K562 (cell line): ENCODE data around the gene CLIC3. TPM values are rescaled to one million over a fixed set of nuclear protein-coding genes. Genes with fewer than 3 reads are reported as not detected.

Source experiments
- ATAC-seq: fragments of 200-7000 bp; cut with Tn5 transposase; 3 replicates; pipeline ENCODE4 v1.9.1; 2020; ENCODE audit warnings: moderate library complexity
- BruUV-seq: library from RNA; stranded (reverse); fragments of 400-500 nt; replicated peaks from 2 replicates; lab custom pipeline; 2021; lab: Mats Ljungman, UMichigan
- CTCF ChIA-PET: fragments of 300-600 bp; formaldehyde crosslinking; extraction: SDS; loops from one replicate; lab custom pipeline; 2021; ENCODE audit warnings: low intra/inter-chr PET ratio; lab: Yijun Ruan, JAX
- POLR2A ChIA-PET: fragments of 300-600, 350-650 bp; sonication (Branson Sonifier 250); formaldehyde crosslinking; extraction: SDS; loops from one replicate; lab custom pipeline; 2021; ENCODE audit warnings: antibody characterized with exemption, inconsistent platforms; lab: Yijun Ruan, JAX
- DNase-seq, 4 experiments: peaks; one replicate each; pipeline versions ENCODE4 v3.0.0 to v3.0.0-alpha.2; 2011 to 2018; ENCODE audit warnings: low spot score in 3 of 4, mixed read lengths in 3 of 4; ENCODE audit errors: extremely low read depth in 1 of 4
- FAIRE-seq: peaks from 2 replicates; lab custom pipeline; 2011; peaks lifted over from hg19 to GRCh38; lab: Jason Lieb, UNC
- H2AFZ ChIP-seq: 2 replicates; pipeline ENCODE4 v1.6.0; 2011; ENCODE audit warnings: low read depth, low read length, control low read depth, inconsistent platforms
- H3K27ac ChIP-seq: fragments of 200-600 bp; 3 replicates; pipeline ENCODE4 v1.8.0; 2011; ENCODE audit warnings: low read depth, mild to moderate bottlenecking, control low read depth, inconsistent platforms, low read length, moderate library complexity, mixed read lengths; ENCODE audit errors: extremely low read depth
- H3K27me3 ChIP-seq, 2 experiments: fragments of 300-600 bp in 1 of 2; 2 replicates in 1 of 2; 3 replicates in 1 of 2; pipeline versions ENCODE4 v1.6.0 to v1.8.0; 2011; ENCODE audit warnings: inconsistent platforms in 2 of 2, low read length in 2 of 2, mild to moderate bottlenecking in 1 of 2, mixed read lengths in 1 of 2, moderate library complexity in 1 of 2; ENCODE audit not compliant: control insufficient read depth in 2 of 2, insufficient read depth in 2 of 2
- H3K36me3 ChIP-seq: fragments of 300-600 bp; 3 replicates; pipeline ENCODE4 v1.8.0; 2011; ENCODE audit warnings: mild to moderate bottlenecking, low read length, inconsistent platforms; ENCODE audit not compliant: control insufficient read depth, insufficient read depth
- H3K4me1 ChIP-seq, 2 experiments: fragments of 200-600 bp in 1 of 2; replicated peaks in 1 of 2; 2 replicates in 1 of 2; 3 replicates in 1 of 2; pipeline versions ENCODE4 v1.5.1 to v1.8.0; 2011; ENCODE audit warnings: inconsistent platforms in 2 of 2, low read length in 2 of 2, mild to moderate bottlenecking in 1 of 2, mixed read lengths in 1 of 2, moderate library complexity in 1 of 2; ENCODE audit not compliant: control insufficient read depth in 2 of 2, insufficient read depth in 2 of 2
- H3K4me2 ChIP-seq: 2 replicates; pipeline ENCODE4 v1.6.1; 2011; ENCODE audit warnings: low read length, control low read depth, inconsistent platforms, mixed read lengths; ENCODE audit not compliant: insufficient read depth
- H3K4me3 ChIP-seq: fragments of 200-600 bp; sonication (generic), shearing (Covaris generic); 2 replicates; pipeline ENCODE4 v1.5.1; 2016; ENCODE audit warnings: control low read depth, inconsistent platforms
- H3K79me2 ChIP-seq: fragments of 200-600 bp; 3 replicates; pipeline ENCODE4 v1.8.0; 2011; ENCODE audit warnings: low read length, inconsistent platforms; ENCODE audit not compliant: control insufficient read depth, insufficient read depth
- H3K9ac ChIP-seq, 2 experiments: 2 replicates each; pipeline versions ENCODE4 v1.6.0 to v1.6.1; 2011; ENCODE audit warnings: low read depth in 2 of 2, low read length in 2 of 2, control low read depth in 1 of 2, inconsistent platforms in 1 of 2, mild to moderate bottlenecking in 1 of 2, mixed read lengths in 1 of 2; ENCODE audit not compliant: insufficient read depth in 1 of 2
- H3K9me1 ChIP-seq: one replicate; pipeline ENCODE4 v1.6.0; 2011; ENCODE audit warnings: inconsistent platforms, mild to moderate bottlenecking, low read length, moderate library complexity; ENCODE audit not compliant: control insufficient read depth, insufficient read depth
- H3K9me3 ChIP-seq: replicated peaks from 2 replicates; pipeline ENCODE4 v1.5.1; 2011; ENCODE audit warnings: low read depth, low read length, inconsistent platforms; ENCODE audit not compliant: control insufficient read depth, insufficient read depth
- H4K20me1 ChIP-seq: replicated peaks from 2 replicates; pipeline ENCODE4 v1.6.1; 2011; ENCODE audit warnings: low read length, inconsistent platforms, mixed read lengths; ENCODE audit not compliant: control insufficient read depth, insufficient read depth
- CEBPB ChIP-seq: fragments of 450-650 bp; IDR thresholded peaks from 2 replicates; pipeline ENCODE4 v1.6.1; 2016; ENCODE audit warnings: missing genetic modification characterization, missing compliant biosample characterization
- EGR1 ChIP-seq: fragments of 450-650 bp; conservative IDR thresholded peaks from 2 replicates; pipeline ENCODE4 v1.6.1; 2017; ENCODE audit warnings: mild to moderate bottlenecking
- EZH2 ChIP-seq: IDR thresholded peaks from 2 replicates; pipeline ENCODE4 v1.6.1; 2012; ENCODE audit warnings: low read depth, mild to moderate bottlenecking, inconsistent platforms, low read length, borderline replicate concordance
- HMG20B ChIP-seq: fragments of 250-450 bp; sonication (Bioruptor Pico); IDR thresholded peaks from 2 replicates; pipeline ENCODE4 v1.5.0; 2021; ENCODE audit warnings: mild to moderate bottlenecking
- NFIC ChIP-seq: fragments of 450-650 bp; IDR thresholded peaks from 2 replicates; pipeline ENCODE4 v1.6.1; 2017; ENCODE audit warnings: mild to moderate bottlenecking, inconsistent platforms
- POLR3A ChIP-seq: IDR thresholded peaks from 2 replicates; pipeline ENCODE4 v1.6.1; 2011; ENCODE audit warnings: borderline replicate concordance, mild to moderate bottlenecking, moderate library complexity; ENCODE audit not compliant: insufficient read length, insufficient read depth; ENCODE audit errors: extremely low read depth
- RFX5 ChIP-seq: IDR thresholded peaks from 2 replicates; pipeline ENCODE4 v1.6.1; 2011; ENCODE audit warnings: low read depth, mild to moderate bottlenecking, improper control_type of control experiment, low read length
- ZNF282 ChIP-seq: sonication (generic); formaldehyde crosslinking; IDR thresholded peaks from 2 replicates; pipeline ENCODE4 v1.8.1; 2023; ENCODE audit warnings: missing genetic modification reagents
- WGBS: fragments of 100-300 bp; shearing (Covaris generic); methylation state at CpG from one replicate; pipeline ENCODE4 v1.1.6; 2016; ENCODE audit warnings: low coverage, mixed read lengths; ENCODE audit not compliant: insufficient coverage; ENCODE audit errors: missing lambda C conversion rate; 5-methylcytosine and 5-hydroxymethylcytosine counted together
- in situ Hi-C: fragments of 300-500 bp; cut with MboI; formaldehyde crosslinking; loops from 4 replicates; pipeline ENCODE4 v1.15.0; 2018; ENCODE audit warnings: inconsistent platforms, mixed read lengths
- intact Hi-C: fragments of 100-400 bp; cut with micrococcal nuclease; formaldehyde crosslinking; loops from 2 replicates; pipeline ENCODE4 v1.14.2; 2022
- polyA plus RNA-seq, 8 experiments: library from polyadenylated mRNA; depleted of rRNA in 4 of 8; stranded (reverse) in 5 of 8; unstranded in 3 of 8; fragments of >200 nt; fragmentation: Nextera tagmentation in 2 of 8; fragmentation: Illumina TruSeq in 1 of 8; extraction: Ambion mirVana in 2 of 8; extraction: Trizol in 1 of 8; gene quantifications; 2 replicates each; pipeline versions ENCODE4 v1.2.1 to v1.2.3, GENCODE V29; 2011 to 2014; ENCODE audit warnings: inconsistent platforms in 1 of 8, missing spikeins in 1 of 8
- total RNA-seq, 7 experiments: library from RNA; depleted of rRNA in 6 of 7; stranded (reverse); fragments of >200 nt in 6 of 7; fragmentation: Illumina TruSeq in 2 of 7; extraction: Trizol in 2 of 7; gene quantifications; 2 replicates each; pipeline versions ENCODE4 v1.2.1 to v1.2.3, GENCODE V29; 2011 to 2021; ENCODE audit warnings: low replicate concordance in 1 of 7
- TF ChIP-seq, protein P1 (sequence below): sonication (generic); formaldehyde crosslinking; IDR thresholded peaks from 2 replicates; pipeline ENCODE4 v1.5.0; 2020; ENCODE audit warnings: missing genetic modification reagents

The CLIC3 gene
- total and polyA plus RNA-seq, 9 of the 15 experiments (the other 6 are each of a cell fraction or from before 2014, with no cell fraction given) = 0.27 to 0.29 TPM; not detected in 7

DNA sequence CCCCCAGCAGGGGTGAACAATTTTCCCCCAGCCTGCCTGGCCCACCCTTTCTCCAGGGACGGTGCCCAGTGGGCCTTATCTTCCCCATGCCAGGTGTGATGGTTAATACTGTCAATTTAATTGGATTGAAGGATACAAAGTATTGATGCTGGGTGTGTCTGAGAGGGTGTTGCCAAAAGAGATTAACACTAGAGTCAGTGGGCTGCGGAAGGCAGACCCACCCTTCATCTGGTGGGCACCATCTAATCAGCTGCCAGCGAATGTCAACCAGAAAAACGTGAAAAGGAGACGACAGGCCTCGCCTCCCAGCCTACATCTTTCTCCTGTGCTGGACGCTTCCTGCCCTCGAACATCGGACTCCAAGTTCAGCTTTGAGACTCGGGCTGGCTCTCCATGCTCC lies 41.1 kb upstream of the CLIC3 start:
- no peak overlapping the region for H3K4me3 ChIP-seq
- no peaks in the 10 kb centered on the region for H3K9me3 ChIP-seq
- 0 out of 2 replicates have a peak, but pooled peaks cover 2% of the 10 kb centered on the region for H4K20me1 ChIP-seq
- H3K9ac ChIP-seq = 0 out of 4 replicates have a peak overlapping the region, but pooled peaks of 1 of the 2 experiments have one; percentile 36
- no peak for DNase-seq
- no peak for ATAC-seq
- no peaks in the 10 kb centered on the region for H3K9me1 ChIP-seq
- peaks cover 0 to 22% of the 10 kb centered on the region in 2 experiments; a peak in 1 of 5 replicates for H3K27me3 ChIP-seq
- in situ Hi-C loops = loop anchor here (5.0 kb wide), 2 partner anchors 90 to 265 kb away; partner anchors contain the start of gene C8G
- H3K4me2 ChIP-seq = no peak overlapping the region
- peaks cover 0 to 67% of the 10 kb centered on the region in 2 experiments; a peak in 3 of 5 replicates for H3K4me1 ChIP-seq
- H3K79me2 ChIP-seq = no peaks in the 10 kb centered on the region
- H3K27ac ChIP-seq = no peak overlapping the region
- no TSS peak for BruUV-seq
- POLR2A ChIA-PET = interaction anchor here (0.6 to 0.8 kb wide), 2 partner anchors 8 to 20 kb away, joined by 3 read pairs; no protein-coding TSS in a partner anchor
- 6% methylated on average over 10 of the region's 10 CpGs for WGBS
- intact Hi-C loops = no loop called here
- no peak for FAIRE-seq
- TF ChIP-seq RFX5 = no peak
- no peak for TF ChIP-seq EZH2
- TF ChIP-seq HMG20B (CRISPR knock-in tag) = no peak
- TF ChIP-seq CEBPB (tag) = no peak
- no peak for TF ChIP-seq ZNF282 (CRISPR knock-in tag)
- H3K36me3 ChIP-seq = no peaks in the 10 kb centered on the region
- no peak overlapping the region for H2AFZ ChIP-seq
- CTCF ChIA-PET = no interaction called here

DNA sequence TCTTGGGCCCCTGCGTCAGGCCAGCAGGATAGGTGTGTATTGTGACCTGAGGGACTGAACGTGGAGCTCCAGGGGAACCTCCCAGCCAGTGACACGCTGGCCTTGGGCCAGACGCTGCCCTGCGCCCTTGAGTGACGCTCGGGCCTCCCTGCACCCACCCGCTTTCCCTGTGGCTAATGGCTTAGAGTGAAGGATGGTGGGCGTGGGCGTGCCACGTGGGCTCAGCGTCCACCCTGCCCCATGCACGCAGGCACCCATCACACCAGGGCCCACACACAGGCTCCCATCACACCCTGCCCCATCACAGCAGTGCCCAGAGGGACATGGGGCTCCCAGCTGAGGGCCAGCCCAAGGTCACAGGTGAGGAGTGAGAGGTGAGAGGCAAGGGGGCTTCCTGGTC lies 40.7 kb upstream of the CLIC3 start:
- no TSS peak for BruUV-seq
- Histone ChIP-seq H3K9me1 (no peaks in the 10 kb centered on the region), H3K36me3 (no peaks in the 10 kb centered on the region), H3K79me2 (no peaks in the 10 kb centered on the region), H3K27ac (no peak overlapping the region), H3K4me3 (no peak overlapping the region), H3K9ac (peak overlapping the region in 1 of 2 experiments; percentile 36; a peak in 1 of 4 replicates), H3K4me1 (peaks cover 0 to 69% of the 10 kb centered on the region in 2 experiments; a peak in 3 of 5 replicates), H2AFZ (no peak overlapping the region), H3K4me2 (no peak overlapping the region), H4K20me1 (0 out of 2 replicates have a peak, but pooled peaks cover 2% of the 10 kb centered on the region), H3K27me3 (peaks cover 0 to 22% of the 10 kb centered on the region in 2 experiments; a peak in 1 of 5 replicates), H3K9me3 (no peaks in the 10 kb centered on the region)
- FAIRE-seq = no peak
- ChIA-PET POLR2A (interaction anchor here (0.6 to 0.8 kb wide), 5 partner anchors 8 to 95 kb away, joined by 3 read pairs; no protein-coding TSS in a partner anchor), CTCF (interaction anchor here (0.6 kb wide), 1 partner anchor 33 kb away, joined by 3 read pairs; no protein-coding TSS in a partner anchor)
- no peak for ATAC-seq
- peak; percentile 15; the same call in 1 of the 2 replicates for TF ChIP-seq NFIC
- TF ChIP-seq, protein P1, sequence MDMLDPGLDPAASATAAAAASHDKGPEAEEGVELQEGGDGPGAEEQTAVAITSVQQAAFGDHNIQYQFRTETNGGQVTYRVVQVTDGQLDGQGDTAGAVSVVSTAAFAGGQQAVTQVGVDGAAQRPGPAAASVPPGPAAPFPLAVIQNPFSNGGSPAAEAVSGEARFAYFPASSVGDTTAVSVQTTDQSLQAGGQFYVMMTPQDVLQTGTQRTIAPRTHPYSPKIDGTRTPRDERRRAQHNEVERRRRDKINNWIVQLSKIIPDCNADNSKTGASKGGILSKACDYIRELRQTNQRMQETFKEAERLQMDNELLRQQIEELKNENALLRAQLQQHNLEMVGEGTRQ (CRISPR knock-in tag) = 0 out of 2 replicates have a peak, but pooled peaks have one; percentile 4
- TF ChIP-seq EGR1 = peak; percentile 77
- TF ChIP-seq POLR3A = no peak
- in situ Hi-C loops (loop anchor here (5.0 kb wide), 2 partner anchors 90 to 265 kb away; partner anchors contain the start of gene C8G), intact Hi-C loops (no loop called here)
- WGBS = 9% methylated on average over 13 of the region's 13 CpGs
- DNase-seq = peak in 1 of 4 experiments; percentile 24
